Smooth muscle cell (in vitro differentiated cells): ENCODE data around the gene TMEM169. TPM values are rescaled to one million over a fixed set of nuclear protein-coding genes. Genes with fewer than 3 reads are reported as not detected.

Experiments
- DNase-seq: peaks from one replicate; lab custom pipeline; 2025; ENCODE audit not compliant: unreplicated experiment; lab: John Stamatoyannopoulos, UW
- H2AFZ ChIP-seq: fragments of 200-600 bp; sonication (generic); 2 replicates; pipeline ENCODE4 v1.6.0; 2016; ENCODE audit warnings: antibody characterized with exemption, low read depth, mild to moderate bottlenecking
- H3F3A ChIP-seq: fragments of 200-600 bp; sonication (generic); 2 replicates; pipeline ENCODE4 v1.6.0; 2017; ENCODE audit warnings: antibody characterized with exemption, low read depth
- H3K27ac ChIP-seq: fragments of 200-600 bp; sonication (generic); 2 replicates; pipeline ENCODE4 v1.5.1; 2016; ENCODE audit warnings: low read depth, mild to moderate bottlenecking
- H3K27me3 ChIP-seq: fragments of 200-600 bp; sonication (generic); 2 replicates; pipeline ENCODE4 v1.6.1; 2016; ENCODE audit warnings: low read depth, mild to moderate bottlenecking
- H3K36me3 ChIP-seq: fragments of 200-600 bp; sonication (generic); 2 replicates; pipeline ENCODE4 v1.5.1; 2016; ENCODE audit warnings: low read depth
- H3K4me1 ChIP-seq: fragments of 200-600 bp; sonication (generic); 2 replicates; pipeline ENCODE4 v1.5.1; 2016; ENCODE audit warnings: low read depth
- H3K4me2 ChIP-seq: fragments of 200-600 bp; sonication (generic); 2 replicates; pipeline ENCODE4 v1.6.0; 2016; ENCODE audit warnings: mild to moderate bottlenecking
- H3K4me3 ChIP-seq: fragments of 200-600 bp; sonication (generic); 2 replicates; pipeline ENCODE4 v1.5.1; 2016; ENCODE audit warnings: mild to moderate bottlenecking
- H3K79me2 ChIP-seq: fragments of 200-600 bp; sonication (generic); 2 replicates; pipeline ENCODE4 v1.6.0; 2016; ENCODE audit warnings: low read depth, mild to moderate bottlenecking
- H3K9ac ChIP-seq: fragments of 200-600 bp; sonication (generic); 2 replicates; pipeline ENCODE4 v1.6.0; 2016; ENCODE audit warnings: low read depth
- H3K9me3 ChIP-seq: fragments of 200-600 bp; sonication (generic); replicated peaks from 2 replicates; pipeline ENCODE4 v1.5.1; 2016; ENCODE audit warnings: low read depth
- H4K20me1 ChIP-seq: fragments of 200-600 bp; sonication (generic); 2 replicates; pipeline ENCODE4 v1.6.0; 2016; ENCODE audit warnings: low read depth
- WGBS: methylation state at CpG from one replicate; pipeline ENCODE4 v1.1.7; 2016; ENCODE audit warnings: low lambda C conversion rate; 5-methylcytosine and 5-hydroxymethylcytosine counted together
- polyA plus RNA-seq: library from polyadenylated mRNA; unstranded; fragments of >200 nt; fragmentation: Nextera tagmentation; extraction: Ambion mirVana; gene quantifications from 2 replicates; pipeline ENCODE4 v1.2.1, GENCODE V29; 2016
- total RNA-seq: library from RNA; depleted of rRNA; stranded (reverse); fragments of >200 nt; gene quantifications from 2 replicates; pipeline ENCODE4 v1.2.3, GENCODE V29; 2014
- TF ChIP-seq, protein P1 (sequence below): fragments of 200-600 bp; sonication (generic); IDR thresholded peaks from 2 replicates; pipeline ENCODE4 v1.5.1; 2017; ENCODE audit warnings: borderline replicate concordance, mild to moderate bottlenecking, antibody characterized with exemption; ENCODE audit not compliant: insufficient read depth, poor library complexity, severe bottlenecking

The TMEM169 gene
- total and polyA plus RNA-seq, 2 experiments from 2014 or later: 3.6 to 5.7 TPM

GRCh38 chr2:216117561-216118340 lies 36.0 kb downstream of the TMEM169 start:
- Histone ChIP-seq H2AFZ (no peak overlapping the region), H3K4me1 (peaks cover 44% of the 10 kb centered on the region), H3K27ac (no peak overlapping the region), H3K9ac (no peak overlapping the region), H4K20me1 (no peaks in the 10 kb centered on the region), H3K4me2 (no peak overlapping the region), H3K9me3 (no peaks in the 10 kb centered on the region), H3K36me3 (peaks cover 48% of the 10 kb centered on the region), H3F3A (peaks cover 17% of the 10 kb centered on the region), H3K4me3 (no peak overlapping the region), H3K79me2 (peaks cover 82% of the 10 kb centered on the region), H3K27me3 (no peaks in the 10 kb centered on the region)
- no peak for DNase-seq
- TF ChIP-seq, protein P1, sequence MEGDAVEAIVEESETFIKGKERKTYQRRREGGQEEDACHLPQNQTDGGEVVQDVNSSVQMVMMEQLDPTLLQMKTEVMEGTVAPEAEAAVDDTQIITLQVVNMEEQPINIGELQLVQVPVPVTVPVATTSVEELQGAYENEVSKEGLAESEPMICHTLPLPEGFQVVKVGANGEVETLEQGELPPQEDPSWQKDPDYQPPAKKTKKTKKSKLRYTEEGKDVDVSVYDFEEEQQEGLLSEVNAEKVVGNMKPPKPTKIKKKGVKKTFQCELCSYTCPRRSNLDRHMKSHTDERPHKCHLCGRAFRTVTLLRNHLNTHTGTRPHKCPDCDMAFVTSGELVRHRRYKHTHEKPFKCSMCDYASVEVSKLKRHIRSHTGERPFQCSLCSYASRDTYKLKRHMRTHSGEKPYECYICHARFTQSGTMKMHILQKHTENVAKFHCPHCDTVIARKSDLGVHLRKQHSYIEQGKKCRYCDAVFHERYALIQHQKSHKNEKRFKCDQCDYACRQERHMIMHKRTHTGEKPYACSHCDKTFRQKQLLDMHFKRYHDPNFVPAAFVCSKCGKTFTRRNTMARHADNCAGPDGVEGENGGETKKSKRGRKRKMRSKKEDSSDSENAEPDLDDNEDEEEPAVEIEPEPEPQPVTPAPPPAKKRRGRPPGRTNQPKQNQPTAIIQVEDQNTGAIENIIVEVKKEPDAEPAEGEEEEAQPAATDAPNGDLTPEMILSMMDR: no peak
- WGBS: 86% methylated on average over 4 of the region's 4 CpGs

- Histone ChIP-seq H3K36me3 (peaks cover 55% of the 10 kb centered on the region), H3K27ac (no peak overlapping the region), H3K27me3 (no peaks in the 10 kb centered on the region), H4K20me1 (no peaks in the 10 kb centered on the region), H3F3A (peaks cover 9% of the 10 kb centered on the region), H3K4me2 (no peak overlapping the region), H3K4me3 (no peak overlapping the region), H3K9me3 (no peaks in the 10 kb centered on the region), H3K79me2 (peaks cover 78% of the 10 kb centered on the region), H3K9ac (no peak overlapping the region), H2AFZ (no peak overlapping the region), H3K4me1 (peaks cover 44% of the 10 kb centered on the region)
- TF ChIP-seq, protein P1: no peak
- 100% methylated on average over 1 of the region's 1 CpG for WGBS
- no peak for DNase-seq
These were observed 36.8 kb downstream of the TMEM169 start for GRCh38 chr2:216118474-216118873.

DNA sequence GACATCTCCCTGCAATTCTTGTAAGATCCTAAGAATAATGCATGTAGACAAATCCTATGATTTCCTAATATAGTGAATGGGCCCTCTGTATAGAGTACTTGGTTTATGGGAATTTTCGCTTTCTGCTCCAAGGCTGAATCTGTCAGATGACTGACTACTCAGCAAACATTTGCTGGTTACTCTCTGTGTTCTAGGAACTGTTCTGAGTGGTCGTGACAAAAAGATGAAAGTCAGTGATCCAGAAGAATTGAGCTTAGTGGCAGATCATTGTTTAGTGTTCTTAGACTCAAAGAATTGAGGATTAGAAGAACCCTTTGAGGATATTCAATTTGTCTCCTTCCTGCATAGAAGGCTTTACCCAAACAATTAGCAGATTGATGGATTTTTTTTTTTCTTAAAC lies 37.4 kb downstream of the TMEM169 start:
- peaks cover 44% of the 10 kb centered on the region for H3K4me1 ChIP-seq
- no peak overlapping the region for H3K4me2 ChIP-seq
- TF ChIP-seq, protein P1: no peak
- no peaks in the 10 kb centered on the region for H3K9me3 ChIP-seq
- no peak overlapping the region for H3K4me3 ChIP-seq
- peaks cover 58% of the 10 kb centered on the region for H3K36me3 ChIP-seq
- 90% methylated on average over 2 of the region's 2 CpGs for WGBS
- H2AFZ ChIP-seq: no peak overlapping the region
- no peak for DNase-seq
- no peak overlapping the region for H3K27ac ChIP-seq
- H3K27me3 ChIP-seq: no peaks in the 10 kb centered on the region
- H3K9ac ChIP-seq: no peak overlapping the region
- peaks cover 76% of the 10 kb centered on the region for H3K79me2 ChIP-seq
- peaks cover 3% of the 10 kb centered on the region for H3F3A ChIP-seq
- no peaks in the 10 kb centered on the region for H4K20me1 ChIP-seq

DNA sequence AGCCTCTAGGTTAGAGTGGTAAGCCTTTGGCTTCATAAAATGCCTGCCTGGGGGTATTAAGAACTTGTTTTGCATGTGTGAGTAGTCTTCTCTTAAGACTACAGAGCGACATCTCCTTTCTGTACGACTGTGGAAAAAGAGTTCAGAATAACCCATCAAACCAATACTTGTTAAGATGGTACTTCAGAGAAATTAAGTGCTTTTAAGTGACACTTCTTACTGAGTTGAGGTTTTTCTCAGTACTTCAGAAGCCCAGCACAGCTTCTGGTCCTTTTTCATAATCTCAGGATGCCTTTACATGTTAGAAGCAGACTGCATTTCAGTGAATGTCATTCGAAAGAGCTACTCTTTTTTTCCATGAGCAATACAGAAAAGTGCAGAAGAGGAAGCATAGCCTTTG lies 38.3 kb downstream of the TMEM169 start:
- Histone ChIP-seq H3K27ac (no peak overlapping the region), H3K4me3 (no peak overlapping the region), H3K79me2 (peaks cover 74% of the 10 kb centered on the region), H3K36me3 (peaks cover 63% of the 10 kb centered on the region), H3K9me3 (no peaks in the 10 kb centered on the region), H3K4me1 (peaks cover 42% of the 10 kb centered on the region), H2AFZ (no peak overlapping the region), H3K27me3 (no peaks in the 10 kb centered on the region), H3K4me2 (no peak overlapping the region), H3F3A (no peaks in the 10 kb centered on the region), H3K9ac (no peak overlapping the region), H4K20me1 (no peaks in the 10 kb centered on the region)
- no peak for DNase-seq
- 83% methylated on average over 3 of the region's 3 CpGs for WGBS
- TF ChIP-seq, protein P1: no peak
